Caco-2 (cell line): Measurements from ENCODE around the gene SLC27A3. TPM values are rescaled to one million over a fixed set of nuclear protein-coding genes. Genes with fewer than 3 reads are reported as not detected.

Experiments used
- BruUV-seq: library from RNA; stranded (reverse); fragments of 400-500 nt; replicated peaks from 2 replicates; lab custom pipeline; 2021; lab: Mats Ljungman, UMichigan
- CTCF ChIA-PET: fragments of 300-600 bp; sonication (Branson Sonifier 250); formaldehyde crosslinking; loops from one replicate; lab custom pipeline; 2022; ENCODE audit warnings: antibody characterized with exemption; lab: Charles Lee
- POLR2A ChIA-PET: fragments of 300-600 bp; sonication (Branson Sonifier 250); formaldehyde crosslinking; loops from one replicate; lab custom pipeline; 2022; ENCODE audit warnings: antibody characterized with exemption; lab: Charles Lee
- DNase-seq, 2 experiments: peaks; one replicate each; pipeline versions ENCODE4 v3.0.0 to v3.0.0-alpha.2; 2020 to 2022
- H3K27me3 ChIP-seq: replicated peaks from 2 replicates; pipeline ENCODE4 v1.6.0; 2011; ENCODE audit warnings: low read length; ENCODE audit not compliant: control insufficient read depth, insufficient read depth
- H3K36me3 ChIP-seq: 2 replicates; pipeline ENCODE4 v1.5.1; 2011; ENCODE audit warnings: low read length; ENCODE audit not compliant: control insufficient read depth, insufficient read depth
- H3K4me1 ChIP-seq: fragments of 250-450 bp; sonication (Bioruptor Pico); 2 replicates; pipeline ENCODE4 v1.5.1; 2020; ENCODE audit warnings: mild to moderate bottlenecking
- H3K4me3 ChIP-seq: 2 replicates; pipeline ENCODE4 v1.5.1; 2011; ENCODE audit warnings: low read depth, mild to moderate bottlenecking, control low read depth, low read length
- H3K9me3 ChIP-seq: fragments of 250-450 bp; sonication (Bioruptor Pico); 2 replicates; pipeline ENCODE4 v1.5.1; 2020; ENCODE audit warnings: mild to moderate bottlenecking, moderate library complexity
- H3K27ac Mint-ChIP-seq: one replicate; pipeline ENCODE4 v1.8.0; 2022; ENCODE audit warnings: mixed read lengths; ENCODE audit not compliant: unreplicated experiment
- H3K27me3 Mint-ChIP-seq: one replicate; pipeline ENCODE4 v1.8.0; 2022; ENCODE audit warnings: mixed read lengths; ENCODE audit not compliant: insufficient read depth, unreplicated experiment
- H3K36me3 Mint-ChIP-seq: one replicate; pipeline ENCODE4 v1.8.0; 2022; ENCODE audit warnings: mild to moderate bottlenecking, mixed read lengths; ENCODE audit not compliant: insufficient read depth, unreplicated experiment
- H3K4me1 Mint-ChIP-seq: one replicate; pipeline ENCODE4 v1.8.0; 2022; ENCODE audit warnings: low read depth, mixed read lengths; ENCODE audit not compliant: unreplicated experiment
- H3K4me3 Mint-ChIP-seq: one replicate; pipeline ENCODE4 v1.8.0; 2022; ENCODE audit warnings: mild to moderate bottlenecking, moderate library complexity, mixed read lengths; ENCODE audit not compliant: unreplicated experiment
- H3K9me3 Mint-ChIP-seq: one replicate; pipeline ENCODE4 v1.8.0; 2022; ENCODE audit warnings: mixed read lengths; ENCODE audit not compliant: unreplicated experiment
- intact Hi-C: fragments of 100-400 bp; cut with micrococcal nuclease; formaldehyde crosslinking; loops from one replicate; pipeline ENCODE4 v1.10.0; 2022; ENCODE audit not compliant: unreplicated experiment
- total RNA-seq: library from RNA; stranded (reverse); gene quantifications from 2 replicates; pipeline ENCODE4 v1.2.3, GENCODE V29; 2022
- TF ChIP-seq, protein P1 (sequence below), 2 experiments: fragments of 200-600 bp in 1 of 2; IDR thresholded peaks; 1 replicate in 1 of 2; 2 replicates in 1 of 2; pipeline versions ENCODE4 v1.5.1 to v1.8.0; 2011 to 2022; ENCODE audit warnings: antibody characterized with exemption in 1 of 2, control low read depth in 1 of 2, inconsistent platforms in 1 of 2, low read depth in 1 of 2, low read length in 1 of 2, mild to moderate bottlenecking in 1 of 2, moderate library complexity in 1 of 2; ENCODE audit not compliant: insufficient read depth in 1 of 2, severe bottlenecking in 1 of 2, unreplicated experiment in 1 of 2

The SLC27A3 gene
- total RNA-seq, 1 experiment from 2014 or later: 22.8 TPM

GRCh38 chr1:153827168-153827964 lies 52.2 kb downstream of the SLC27A3 start:
- Histone ChIP-seq H3K9me3 (no peaks in the 10 kb centered on the region), H3K36me3 (peaks cover 2% of the 10 kb centered on the region; the same call in 1 of the 2 replicates), H3K27me3 (no peaks in the 10 kb centered on the region), H3K4me1 (no peaks in the 10 kb centered on the region), H3K4me3 (no peak overlapping the region)
- no peaks in the 10 kb centered on the region for H3K9me3 Mint-ChIP-seq
- H3K4me1 Mint-ChIP-seq: no peaks in the 10 kb centered on the region
- H3K36me3 Mint-ChIP-seq: peaks cover 46% of the 10 kb centered on the region
- intact Hi-C loops: no loop called here
- TF ChIP-seq, protein P1, sequence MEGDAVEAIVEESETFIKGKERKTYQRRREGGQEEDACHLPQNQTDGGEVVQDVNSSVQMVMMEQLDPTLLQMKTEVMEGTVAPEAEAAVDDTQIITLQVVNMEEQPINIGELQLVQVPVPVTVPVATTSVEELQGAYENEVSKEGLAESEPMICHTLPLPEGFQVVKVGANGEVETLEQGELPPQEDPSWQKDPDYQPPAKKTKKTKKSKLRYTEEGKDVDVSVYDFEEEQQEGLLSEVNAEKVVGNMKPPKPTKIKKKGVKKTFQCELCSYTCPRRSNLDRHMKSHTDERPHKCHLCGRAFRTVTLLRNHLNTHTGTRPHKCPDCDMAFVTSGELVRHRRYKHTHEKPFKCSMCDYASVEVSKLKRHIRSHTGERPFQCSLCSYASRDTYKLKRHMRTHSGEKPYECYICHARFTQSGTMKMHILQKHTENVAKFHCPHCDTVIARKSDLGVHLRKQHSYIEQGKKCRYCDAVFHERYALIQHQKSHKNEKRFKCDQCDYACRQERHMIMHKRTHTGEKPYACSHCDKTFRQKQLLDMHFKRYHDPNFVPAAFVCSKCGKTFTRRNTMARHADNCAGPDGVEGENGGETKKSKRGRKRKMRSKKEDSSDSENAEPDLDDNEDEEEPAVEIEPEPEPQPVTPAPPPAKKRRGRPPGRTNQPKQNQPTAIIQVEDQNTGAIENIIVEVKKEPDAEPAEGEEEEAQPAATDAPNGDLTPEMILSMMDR (IDR thresholded peaks at IDR 0.05; ENCODE audit: insufficient read depth in 1 of 2, low read depth in 1 of 2, low read length in 1 of 2, severe bottlenecking in 1 of 2, unreplicated experiment in 1 of 2): no peak
- H3K27ac Mint-ChIP-seq: no peak overlapping the region
- POLR2A ChIA-PET: no interaction called here
- CTCF ChIA-PET: interaction anchor here (0.6 kb wide), 1 partner anchor 32 kb away, joined by 4 read pairs; no protein-coding TSS in a partner anchor
- H3K27me3 Mint-ChIP-seq: no peaks in the 10 kb centered on the region
- H3K4me3 Mint-ChIP-seq: no peak overlapping the region
- DNase-seq: no peak
- no TSS peak for BruUV-seq

Other genes starting within 250 kb of the SLC27A3 start
- 416 and 432 TPM in 2 replicates for gene S100A6, start 239.4 kb upstream of the SLC27A3 start, total RNA-seq
- not detected in 2 replicates for gene S100A5, start 234.5 kb upstream of the SLC27A3 start, total RNA-seq
- 53.6 and 54.4 TPM in 2 replicates for gene S100A4, start 229.6 kb upstream of the SLC27A3 start, total RNA-seq
- 0.61 and 0.84 TPM in 2 replicates for gene S100A3, start 226.1 kb upstream of the SLC27A3 start, total RNA-seq
- 2.4 and 3.0 TPM in 2 replicates for gene S100A2, start 209.6 kb upstream of the SLC27A3 start, total RNA-seq
- 220 and 243 TPM in 2 replicates for gene S100A16, start 162.3 kb upstream of the SLC27A3 start, total RNA-seq
- 510 and 624 TPM in 2 replicates for gene S100A14, start 159.1 kb upstream of the SLC27A3 start, total RNA-seq
- gene S100A13, start 147.9 kb upstream of the SLC27A3 start, total RNA-seq: 198 and 238 TPM in 2 replicates
- 12.6 and 18.1 TPM in 2 replicates for gene S100A1, start 147.0 kb upstream of the SLC27A3 start, total RNA-seq
- gene CHTOP, start 141.3 kb upstream of the SLC27A3 start, total RNA-seq: 85.1 and 90.6 TPM in 2 replicates
- gene SNAPIN, start 116.7 kb upstream of the SLC27A3 start, total RNA-seq: 32.8 and 34.1 TPM in 2 replicates
- gene ILF2, start 104.4 kb upstream of the SLC27A3 start, total RNA-seq: 287 and 289 TPM in 2 replicates
- 1.4 and 2.0 TPM in 2 replicates for gene NPR1, start 96.7 kb upstream of the SLC27A3 start, total RNA-seq
- gene INTS3, start 47.4 kb upstream of the SLC27A3 start, total RNA-seq: 39.0 and 43.4 TPM in 2 replicates
- gene GATAD2B, start 147.6 kb downstream of the SLC27A3 start, total RNA-seq: 38.0 and 42.6 TPM in 2 replicates
- gene DENND4B, start 171.3 kb downstream of the SLC27A3 start, total RNA-seq: 78.2 and 79.0 TPM in 2 replicates
- gene CRTC2, start 183.2 kb downstream of the SLC27A3 start, total RNA-seq: 24.4 and 30.8 TPM in 2 replicates
- gene SLC39A1, start 188.1 kb downstream of the SLC27A3 start, total RNA-seq: 135 and 150 TPM in 2 replicates
- gene CREB3L4, start 192.5 kb downstream of the SLC27A3 start, total RNA-seq: 9.0 and 9.8 TPM in 2 replicates
- 123 and 124 TPM in 2 replicates for gene JTB, start 202.3 kb downstream of the SLC27A3 start, total RNA-seq
- gene RAB13, start 210.9 kb downstream of the SLC27A3 start, total RNA-seq: 77.4 and 79.3 TPM in 2 replicates
- gene RPS27, start 215.4 kb downstream of the SLC27A3 start, total RNA-seq: 2,648 and 2,676 TPM in 2 replicates